ENCODE results near the gene GRID2IP. TPM values are rescaled to one million over a fixed set of nuclear protein-coding genes. Genes with fewer than 3 reads are reported as not detected.

Gene GRID2IP
- total RNA-seq, 1 experiment from 2014 or later, result not detected

GRCh38 chr7:6530626-6531491, 20.4 kb downstream of the GRID2IP start:
- no peak for DNase-seq (ENCODE audit: low read depth)
- in situ Hi-C loops (cut with HindIII; ENCODE audit: low pct_unique_long_range_greater_than_20kb, low sequenced_read_pairs), result no loop called here

DNA sequence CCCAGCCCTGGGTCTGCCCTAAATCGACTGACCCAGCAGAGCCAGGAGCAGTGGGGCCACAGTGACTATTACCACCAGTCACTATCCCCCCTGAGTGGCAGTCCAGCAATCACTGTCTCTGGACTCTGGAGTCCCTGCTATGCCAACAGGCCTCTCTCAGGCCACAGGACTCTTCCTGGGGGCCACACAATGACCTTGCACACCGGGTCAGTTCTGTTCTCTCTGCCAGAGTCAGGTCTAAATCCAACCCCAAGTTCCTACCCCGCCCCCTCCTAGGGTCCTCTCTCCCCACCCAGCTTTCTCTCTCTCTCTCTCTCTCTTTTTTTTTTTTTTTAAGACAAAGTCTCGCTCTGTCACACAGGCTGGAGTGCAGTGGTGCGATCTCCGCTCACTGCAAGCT, 21.6 kb downstream of the GRID2IP start:
- in situ Hi-C loops (cut with HindIII; ENCODE audit: low pct_unique_long_range_greater_than_20kb, low sequenced_read_pairs), result no loop called here
- no peak for DNase-seq (ENCODE audit: low read depth)

GRCh38 chr7:6528401-6529130, 22.7 kb downstream of the GRID2IP start:
- in situ Hi-C loops (cut with HindIII; ENCODE audit: low pct_unique_long_range_greater_than_20kb, low sequenced_read_pairs), result no loop called here
- no peak for DNase-seq (ENCODE audit: low read depth)

DNA sequence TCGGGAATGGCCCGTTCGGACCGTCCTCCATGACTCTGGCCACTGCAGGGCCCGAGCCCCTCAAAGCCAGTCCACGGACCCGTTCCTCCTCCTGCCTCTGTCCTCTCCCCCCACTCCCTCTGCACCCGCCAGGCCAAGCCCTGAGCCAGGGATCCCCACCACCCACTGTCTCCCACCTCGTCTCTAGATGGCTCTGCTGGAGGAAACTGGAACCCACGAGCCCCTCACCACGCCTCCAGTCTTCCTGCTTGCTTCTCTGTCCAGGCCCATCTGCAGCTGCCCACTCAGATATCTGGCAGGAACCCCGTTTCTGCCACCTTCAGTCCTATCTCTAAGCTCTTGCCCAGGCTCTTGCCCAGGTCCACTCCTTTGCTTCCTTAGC, 24.3 kb downstream of the GRID2IP start:
- no peak for DNase-seq (ENCODE audit: low read depth)
- in situ Hi-C loops (cut with HindIII; ENCODE audit: low pct_unique_long_range_greater_than_20kb, low sequenced_read_pairs), result no loop called here

GRCh38 chr7:6520163-6520981, 30.9 kb downstream of the GRID2IP start:
- in situ Hi-C loops (cut with HindIII; ENCODE audit: low pct_unique_long_range_greater_than_20kb, low sequenced_read_pairs), result no loop called here
- no peak for DNase-seq (ENCODE audit: low read depth)

DNA sequence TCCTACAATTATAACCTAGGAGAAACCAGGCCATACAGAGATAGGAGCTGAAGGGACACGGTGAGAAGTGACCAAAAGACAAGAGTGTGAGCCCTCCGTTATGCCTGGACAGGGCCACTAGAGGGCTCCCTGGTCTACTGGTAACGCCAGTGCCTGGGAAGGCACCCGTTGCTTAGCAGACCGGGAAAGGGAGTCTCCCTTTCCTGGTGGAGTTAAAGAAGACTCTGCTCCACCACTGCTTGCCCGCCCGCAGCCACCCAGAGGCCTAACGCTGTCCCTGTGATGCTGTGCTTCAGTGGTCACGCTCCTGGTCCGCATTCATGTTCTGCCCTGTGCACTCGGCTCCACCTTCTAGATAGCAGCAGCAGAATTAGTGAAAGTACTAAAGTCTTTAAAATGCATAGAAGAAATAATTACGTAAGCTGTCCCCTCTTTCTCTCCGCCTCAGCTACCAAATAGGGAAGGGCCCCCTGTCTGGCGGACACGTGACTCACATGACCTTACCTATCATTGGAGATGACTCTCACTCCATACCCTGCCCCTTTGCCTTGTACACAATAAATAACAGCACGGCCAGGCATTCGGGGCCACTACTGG, 34.8 kb downstream of the GRID2IP start:
- in situ Hi-C loops (cut with HindIII; ENCODE audit: low pct_unique_long_range_greater_than_20kb, low sequenced_read_pairs), result no loop called here
- peak; percentile 78 for DNase-seq (ENCODE audit: low read depth)

GRCh38 chr7:6513541-6513940, 37.7 kb downstream of the GRID2IP start:
- in situ Hi-C loops (cut with HindIII; ENCODE audit: low pct_unique_long_range_greater_than_20kb, low sequenced_read_pairs), result no loop called here
- DNase-seq (ENCODE audit: low read depth), result no peak

DNA sequence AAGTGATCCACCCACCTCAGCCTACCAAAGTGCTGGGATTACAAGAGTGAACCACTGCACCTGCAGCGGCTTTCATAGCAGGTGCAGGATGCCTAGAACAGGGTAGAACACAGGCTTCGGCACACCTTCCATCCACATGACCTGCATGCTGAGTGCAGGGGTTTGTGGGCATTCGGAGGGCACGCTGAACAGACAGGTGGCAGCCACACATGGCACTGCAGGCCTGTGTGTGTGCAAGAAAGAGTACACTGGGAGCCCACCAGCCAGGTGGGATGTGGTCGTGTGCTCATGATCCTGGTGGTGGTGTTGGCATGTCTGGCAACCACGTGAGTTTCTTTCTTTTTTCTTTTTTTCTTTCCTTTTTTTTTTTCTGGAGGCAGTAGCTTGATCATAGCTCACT, 38.4 kb downstream of the GRID2IP start:
- DNase-seq (ENCODE audit: low read depth), result no peak
- in situ Hi-C loops (cut with HindIII; ENCODE audit: low pct_unique_long_range_greater_than_20kb, low sequenced_read_pairs), result no loop called here

DNA sequence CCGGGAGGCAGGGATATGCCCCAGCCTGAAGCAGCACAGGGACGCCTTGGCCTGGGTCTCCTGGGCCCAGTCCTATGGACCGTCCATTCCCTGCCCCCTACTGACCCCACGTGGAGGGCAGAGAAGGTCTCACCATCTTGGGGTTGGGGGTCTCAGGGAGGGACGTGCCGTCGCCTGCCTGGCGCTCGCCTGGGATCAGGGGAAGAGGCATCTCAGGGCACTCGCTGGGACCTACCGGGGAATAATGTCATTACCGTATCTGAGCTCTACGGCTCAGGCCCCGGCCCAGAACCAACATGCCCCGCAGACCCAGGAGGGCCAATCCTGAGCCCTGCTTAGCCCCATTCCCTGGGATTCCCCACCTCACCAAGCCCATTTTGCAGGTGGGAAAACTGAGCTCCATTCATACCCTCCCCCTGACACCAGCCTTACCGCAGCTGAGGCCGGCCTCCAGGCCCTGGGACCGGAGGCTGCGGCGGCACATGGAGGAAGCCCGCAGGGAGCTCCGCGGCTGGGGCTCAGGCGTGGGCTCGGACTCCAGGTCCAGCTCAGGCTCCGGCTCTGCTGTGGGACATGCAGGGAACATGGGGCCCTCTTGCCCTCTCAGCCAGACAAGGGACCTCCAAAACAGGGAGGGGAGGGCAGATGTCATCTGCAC, 40.7 kb downstream of the GRID2IP start:
- in situ Hi-C loops (cut with HindIII; ENCODE audit: low pct_unique_long_range_greater_than_20kb, low sequenced_read_pairs), result no loop called here
- no peak for DNase-seq (ENCODE audit: low read depth)

DNA sequence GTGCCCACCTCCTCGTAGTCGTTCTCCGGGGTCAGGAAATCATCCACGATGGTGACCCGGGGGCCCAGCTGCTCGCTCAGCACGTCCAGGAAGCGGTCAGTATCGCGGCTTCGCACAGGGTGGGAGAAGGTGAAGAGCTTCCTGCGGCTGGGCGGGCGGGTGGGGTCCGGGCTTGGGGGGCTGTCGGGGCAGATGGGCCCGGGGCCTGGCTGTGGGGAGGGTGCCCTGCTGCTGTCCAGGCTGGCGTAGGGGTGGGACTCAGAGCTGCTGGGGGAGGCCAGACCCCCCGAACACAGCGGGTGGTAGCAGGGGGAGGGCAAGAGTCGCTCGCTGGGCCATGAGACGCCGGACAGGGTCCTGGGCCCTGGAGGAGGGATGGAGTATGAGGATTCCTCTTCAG, 42.3 kb downstream of the GRID2IP start:
- DNase-seq (ENCODE audit: low read depth), result no peak
- in situ Hi-C loops (cut with HindIII; ENCODE audit: low pct_unique_long_range_greater_than_20kb, low sequenced_read_pairs), result no loop called here

- DNase-seq (ENCODE audit: low read depth), result no peak
- in situ Hi-C loops (cut with HindIII; ENCODE audit: low pct_unique_long_range_greater_than_20kb, low sequenced_read_pairs), result no loop called here
These were observed 42.7 kb downstream of the GRID2IP start for GRCh38 chr7:6508539-6508938.

GRCh38 chr7:6507906-6508305, 43.4 kb downstream of the GRID2IP start:
- in situ Hi-C loops (cut with HindIII; ENCODE audit: low pct_unique_long_range_greater_than_20kb, low sequenced_read_pairs), result no loop called here

DNA sequence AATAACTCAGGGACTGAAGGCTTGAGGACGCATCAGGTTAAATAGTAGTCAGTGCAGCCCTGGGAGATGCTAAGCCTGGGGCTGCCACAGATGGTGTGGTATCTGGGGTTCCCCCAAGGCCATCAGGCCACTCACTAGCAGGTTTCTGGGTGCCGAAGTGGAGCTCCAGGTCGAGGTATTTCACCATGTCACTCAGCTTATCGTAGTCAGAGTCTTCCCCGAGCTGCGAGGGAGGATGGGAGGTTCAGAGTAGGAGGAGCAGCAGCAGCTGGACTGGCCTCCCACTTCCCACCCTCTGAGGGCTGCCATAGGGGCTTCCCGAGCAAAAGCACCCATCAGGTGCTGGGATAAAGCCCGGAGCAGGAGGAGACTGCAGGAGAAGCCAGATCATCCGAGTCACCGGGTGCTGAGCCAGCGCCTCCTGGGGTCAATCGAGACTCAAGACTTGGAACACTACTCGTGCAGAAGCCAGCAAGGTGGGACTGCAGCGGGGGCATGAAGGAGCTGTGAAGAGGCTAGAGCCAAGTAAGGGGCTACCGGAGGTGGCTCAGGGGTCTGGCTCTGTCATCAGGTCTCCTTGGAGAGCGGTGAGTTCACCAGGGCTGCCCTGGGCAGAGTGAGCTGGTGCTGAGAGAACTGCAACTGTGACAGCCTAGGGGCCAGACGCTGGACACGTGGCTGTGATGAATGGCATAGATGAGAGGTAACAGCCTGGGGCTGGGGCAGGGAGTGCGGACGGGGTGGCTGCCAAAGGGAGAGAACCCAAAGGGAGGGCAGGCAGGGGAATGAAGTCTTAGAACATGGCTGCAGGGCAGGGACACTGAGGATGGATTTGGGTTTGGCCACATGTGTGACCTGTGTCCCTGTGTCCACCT, 45.3 kb downstream of the GRID2IP start:
- in situ Hi-C loops (cut with HindIII; ENCODE audit: low pct_unique_long_range_greater_than_20kb, low sequenced_read_pairs), result no loop called here
- no peak for DNase-seq (ENCODE audit: low read depth)

More at GRCh38 chr7:6507906-6508305, 43.4 kb downstream of the GRID2IP start:
- DNase-seq (ENCODE audit: low read depth), result no peak

GRCh38 chr7:6504996-6505395, 46.3 kb downstream of the GRID2IP start:
- DNase-seq (ENCODE audit: low read depth), result no peak
- in situ Hi-C loops (cut with HindIII; ENCODE audit: low pct_unique_long_range_greater_than_20kb, low sequenced_read_pairs), result no loop called here

DNA sequence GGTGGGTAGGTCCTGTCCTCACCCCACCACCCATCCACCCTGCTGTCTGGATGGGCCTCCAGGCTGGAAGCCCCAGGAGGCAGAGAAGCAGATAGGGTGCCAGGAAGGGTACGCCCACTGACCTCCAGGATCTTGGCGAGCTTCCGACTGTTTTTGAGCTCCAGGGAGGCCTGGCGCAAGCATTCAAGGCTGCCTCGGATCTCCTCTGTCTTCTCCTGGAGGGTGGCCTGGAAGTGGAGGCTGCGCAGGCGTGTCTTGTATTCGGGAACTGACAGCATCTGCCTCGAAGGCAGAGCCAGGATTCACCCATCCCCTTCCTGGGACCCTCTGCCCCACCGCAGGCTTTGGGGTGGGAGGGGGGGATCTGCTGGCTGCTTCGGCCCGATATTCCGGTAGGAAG, 48.4 kb downstream of the GRID2IP start:
- in situ Hi-C loops (cut with HindIII; ENCODE audit: low pct_unique_long_range_greater_than_20kb, low sequenced_read_pairs), result no loop called here
- DNase-seq (ENCODE audit: low read depth), result no peak

GRCh38 chr7:6501586-6502564, 49.4 kb downstream of the GRID2IP start:
- no peak for DNase-seq (ENCODE audit: low read depth)
- in situ Hi-C loops (cut with HindIII; ENCODE audit: low pct_unique_long_range_greater_than_20kb, low sequenced_read_pairs), result no loop called here

Measured in Caki2 (cell line).